Body of pancreas (tissue), 4 donors: ENCODE measurements around the gene AHR. TPM values are rescaled to one million over a fixed set of nuclear protein-coding genes. Genes with fewer than 3 reads are reported as not detected.

Source experiments
- ATAC-seq: fragments of 150-250 bp; one replicate; pipeline ENCODE4 v1.9.1; 2016
- DNase-seq, 4 donors: peaks; one replicate each; pipeline ENCODE4 v3.0.0-alpha.2; 2019
- H3K27ac ChIP-seq, 4 donors: fragments of 200-600 bp; sonication (generic); 1 replicate in 3 of 4; 2 replicates in 1 of 4; pipeline versions ENCODE4 v1.5.1 to v1.6.1; 2016 to 2019; ENCODE audit warnings: mild to moderate bottlenecking in 1 of 4, mixed read lengths in 1 of 4, moderate library complexity in 1 of 4
- H3K27me3 ChIP-seq, 2 donors: fragments of 200-600 bp; sonication (generic); one replicate each; pipeline ENCODE4 v1.6.0; 2016; ENCODE audit warnings: mild to moderate bottlenecking in 1 of 2
- H3K36me3 ChIP-seq, 2 donors: fragments of 200-600 bp; sonication (generic); replicated peaks in 1 of 2; 2 replicates each; pipeline ENCODE4 v1.5.1; 2016; ENCODE audit warnings: low read depth in 2 of 2; ENCODE audit not compliant: insufficient read depth in 1 of 2
- H3K4me1 ChIP-seq: fragments of 200-600 bp; sonication (generic); one replicate; pipeline ENCODE4 v1.6.0; 2016
- H3K4me3 ChIP-seq, 2 donors: fragments of 200-600 bp; sonication (generic); 1 replicate in 1 of 2; 2 replicates in 1 of 2; pipeline ENCODE4 v1.5.1; 2016 to 2019
- H3K9me3 ChIP-seq, 3 donors: fragments of 200-600 bp; sonication (generic); 1 replicate in 2 of 3; 2 replicates in 1 of 3; pipeline ENCODE4 v1.5.1; 2016
- CTCF ChIP-seq, 7 experiments: fragments of 450-650 bp in 4 of 7; fragments of 200-600 bp in 3 of 7; sonication (generic) in 3 of 7; IDR thresholded peaks; one replicate each; pipeline ENCODE4 v1.5.1; 2016 to 2019; ENCODE audit warnings: antibody characterized with exemption in 7 of 7
- POLR2A ChIP-seq, 3 donors: fragments of 450-650 bp; IDR thresholded peaks; one replicate each; pipeline ENCODE4 v1.6.1; 2016; ENCODE audit warnings: antibody characterized with exemption in 3 of 3, mild to moderate bottlenecking in 2 of 3
- WGBS, 2 donors: methylation state at CpG; one replicate each; pipeline ENCODE4 v1.1.5; 2017; 5-methylcytosine and 5-hydroxymethylcytosine counted together
- intact Hi-C: fragments of 100-400 bp; cut with DNase I; formaldehyde crosslinking; loops from one replicate; pipeline ENCODE4 v1.15.1; 2023
- total RNA-seq, 2 donors: library from RNA; depleted of rRNA; stranded (reverse); fragments of >200 nt; gene quantifications; one replicate each; pipeline ENCODE4 v1.1.0, GENCODE V29; 2016

AHR gene
- total RNA-seq, 2 donors from 2014 or later: 29.7 to 42.0 TPM

- intact Hi-C loops: no loop called here
- no peaks in the 10 kb centered on the region for H3K36me3 ChIP-seq
- no peaks in the 10 kb centered on the region for H3K9me3 ChIP-seq
- H3K27me3 ChIP-seq: no peaks in the 10 kb centered on the region
- DNase-seq (peak in 2 of 4 donors; percentile 39 to 64), ATAC-seq (peak; percentile 71)
- H3K4me3 ChIP-seq: no peak overlapping the region
- TF ChIP-seq CTCF (IDR thresholded peaks at IDR 0.05): no peak
- TF ChIP-seq POLR2A (IDR thresholded peaks at IDR 0.05): no peak
- peak overlapping the region in 1 of 4 donors; percentile 7 for H3K27ac ChIP-seq
- peaks cover 13% of the 10 kb centered on the region for H3K4me1 ChIP-seq
- 67 to 73% methylated on average over 8 of the region's 8 CpGs for WGBS, 2 donors
Measured at GRCh38 chr7:17369691-17370426, 71.4 kb downstream of the AHR start.

GRCh38 chr7:17370901-17371585 is 72.6 kb downstream of the AHR start:
- Histone ChIP-seq H3K36me3 (no peaks in the 10 kb centered on the region), H3K9me3 (no peaks in the 10 kb centered on the region), H3K27ac (no peak overlapping the region), H3K4me3 (no peak overlapping the region), H3K4me1 (peaks cover 13% of the 10 kb centered on the region), H3K27me3 (no peaks in the 10 kb centered on the region)
- ATAC-seq (no peak), DNase-seq (no peak)
- intact Hi-C loops: no loop called here
- TF ChIP-seq POLR2A (IDR thresholded peaks at IDR 0.05): no peak
- no peak for TF ChIP-seq CTCF (IDR thresholded peaks at IDR 0.05)
- WGBS, 2 donors: 88 to 94% methylated on average over 4 of the region's 4 CpGs

DNA sequence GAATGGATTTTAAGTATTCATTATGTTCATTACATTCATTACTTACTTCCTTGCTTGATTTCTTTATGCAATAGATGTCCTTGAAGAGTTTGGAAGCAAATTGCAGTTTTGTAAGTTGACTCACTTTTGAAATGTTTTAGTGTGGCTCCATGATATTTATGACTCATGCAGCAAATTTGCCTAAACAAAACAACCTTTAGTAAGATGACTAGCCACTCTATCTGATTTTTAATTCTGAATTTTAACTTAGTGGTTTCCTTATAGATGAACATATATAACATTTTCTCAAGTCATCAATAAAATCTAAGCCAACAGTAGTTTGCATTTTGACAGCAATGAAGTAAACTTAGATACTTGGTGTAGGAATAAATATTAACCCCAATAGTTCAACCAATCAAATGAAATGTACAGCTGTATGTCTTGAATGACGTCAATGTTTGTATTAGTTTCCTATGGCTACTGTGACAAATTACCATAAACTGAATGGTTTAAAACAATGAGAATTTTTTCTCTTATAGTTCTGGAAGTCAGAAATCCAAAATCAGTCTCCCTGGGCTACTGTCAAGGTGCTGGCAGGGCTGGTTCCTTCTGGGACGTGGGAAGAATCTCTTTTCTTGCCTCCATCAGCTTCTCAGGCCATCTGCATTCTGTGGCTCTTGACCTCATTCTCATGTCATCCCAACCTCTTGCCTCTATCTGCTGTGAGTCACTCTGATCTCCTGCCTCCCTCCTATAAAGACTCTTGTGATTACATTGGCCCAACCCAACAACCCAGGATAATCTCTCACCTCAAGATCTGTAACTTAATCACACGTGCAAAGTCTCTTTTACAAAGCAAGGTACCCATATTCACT is 73.4 kb downstream of the AHR start:
- Histone ChIP-seq H3K36me3 (no peaks in the 10 kb centered on the region), H3K4me3 (no peak overlapping the region), H3K27ac (no peak overlapping the region), H3K27me3 (no peaks in the 10 kb centered on the region), H3K4me1 (peaks cover 13% of the 10 kb centered on the region), H3K9me3 (no peaks in the 10 kb centered on the region)
- WGBS, 2 donors: 55 to 61% methylated on average over 3 of the region's 3 CpGs
- peak; percentile 33 for ATAC-seq
- intact Hi-C loops: no loop called here
- TF ChIP-seq CTCF (IDR thresholded peaks at IDR 0.05) (no peak), POLR2A (IDR thresholded peaks at IDR 0.05) (no peak)
- no peak for DNase-seq

DNA sequence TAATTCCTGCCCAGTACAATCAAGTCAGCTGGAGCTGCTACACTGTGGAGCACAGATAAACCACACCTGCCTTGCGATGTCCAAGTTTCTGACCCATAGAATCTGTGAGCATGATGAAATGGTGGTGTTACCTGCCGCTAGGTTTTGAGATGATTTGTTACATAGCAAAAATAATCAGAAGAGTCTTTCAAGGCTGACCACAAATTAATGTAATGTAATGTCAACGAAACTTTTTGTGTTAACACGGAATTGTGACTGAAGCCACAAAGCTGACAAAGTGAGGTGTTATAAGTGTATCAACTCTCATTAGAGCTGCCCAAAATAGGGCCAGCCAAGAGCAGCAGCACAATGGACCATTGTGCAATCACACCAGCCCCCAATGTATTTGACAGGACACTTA is 75.7 kb downstream of the AHR start:
- Histone ChIP-seq H3K4me3 (no peak overlapping the region), H3K27me3 (no peaks in the 10 kb centered on the region), H3K27ac (no peak overlapping the region), H3K9me3 (no peaks in the 10 kb centered on the region), H3K36me3 (no peaks in the 10 kb centered on the region), H3K4me1 (peaks cover 13% of the 10 kb centered on the region)
- intact Hi-C loops: no loop called here
- no peak for TF ChIP-seq POLR2A (IDR thresholded peaks at IDR 0.05)
- 82 to 83% methylated on average over 4 of the region's 4 CpGs for WGBS, 2 donors
- DNase-seq (no peak), ATAC-seq (no peak)

DNA sequence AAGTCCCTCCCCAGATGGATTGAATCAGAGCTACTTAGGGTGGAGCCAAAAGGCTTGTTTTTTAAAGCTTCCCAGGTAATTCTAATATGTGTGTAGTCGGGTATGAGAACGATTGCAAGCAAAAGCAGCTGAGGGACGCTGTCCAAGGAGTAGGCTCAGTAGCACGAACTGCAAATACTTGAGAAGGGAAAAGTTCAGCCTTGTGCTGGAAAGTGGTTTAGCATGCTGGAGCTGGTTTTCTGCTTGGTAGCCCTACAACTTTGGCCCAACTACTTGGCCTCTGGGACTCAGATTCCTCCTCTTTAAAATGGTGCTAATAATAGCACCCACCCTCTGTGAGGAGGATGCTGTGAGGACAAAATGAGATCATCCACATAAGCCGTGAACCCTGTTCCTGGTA is 76.2 kb downstream of the AHR start:
- ATAC-seq: no peak

More for the DNA sequence above, 76.2 kb downstream of the AHR start:
- intact Hi-C loops: no loop called here
- TF ChIP-seq POLR2A (IDR thresholded peaks at IDR 0.05): no peak
- TF ChIP-seq CTCF (IDR thresholded peaks at IDR 0.05): no peak
- Histone ChIP-seq H3K4me3 (no peak overlapping the region), H3K9me3 (no peaks in the 10 kb centered on the region), H3K27me3 (no peaks in the 10 kb centered on the region), H3K36me3 (no peaks in the 10 kb centered on the region), H3K27ac (no peak overlapping the region), H3K4me1 (peaks cover 9% of the 10 kb centered on the region)
- WGBS, 2 donors: 65 to 78% methylated on average over 5 of the region's 5 CpGs
- DNase-seq: no peak
